ENCODE data around the gene GPHB5.
"Not testable (repeated sequence)": the region's sequence is repeated elsewhere in the genome, so short reads cannot be mapped to it uniquely, and the experiment has no call there.

GPHB5 gene

DNA sequence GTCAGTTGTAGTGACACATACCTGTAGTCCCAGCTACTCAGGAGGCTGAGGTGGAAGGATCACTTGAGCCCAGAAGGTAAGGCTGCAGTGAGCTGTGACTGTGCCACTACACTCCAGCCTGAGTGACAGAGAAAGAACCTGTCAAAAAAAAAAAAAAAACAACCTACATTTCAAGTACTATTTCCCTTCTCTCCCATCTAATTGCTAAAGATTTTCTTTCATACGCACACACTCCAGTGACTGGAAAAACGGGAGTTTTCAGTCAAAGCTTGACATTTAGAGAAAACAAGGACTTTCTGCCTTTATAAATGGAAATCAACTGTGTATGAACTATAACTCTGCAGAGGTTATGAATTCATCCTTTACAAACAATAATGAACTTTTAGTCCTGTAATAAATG is 25.9 kb downstream of the GPHB5 start:
- no peak for ATAC-seq

DNA sequence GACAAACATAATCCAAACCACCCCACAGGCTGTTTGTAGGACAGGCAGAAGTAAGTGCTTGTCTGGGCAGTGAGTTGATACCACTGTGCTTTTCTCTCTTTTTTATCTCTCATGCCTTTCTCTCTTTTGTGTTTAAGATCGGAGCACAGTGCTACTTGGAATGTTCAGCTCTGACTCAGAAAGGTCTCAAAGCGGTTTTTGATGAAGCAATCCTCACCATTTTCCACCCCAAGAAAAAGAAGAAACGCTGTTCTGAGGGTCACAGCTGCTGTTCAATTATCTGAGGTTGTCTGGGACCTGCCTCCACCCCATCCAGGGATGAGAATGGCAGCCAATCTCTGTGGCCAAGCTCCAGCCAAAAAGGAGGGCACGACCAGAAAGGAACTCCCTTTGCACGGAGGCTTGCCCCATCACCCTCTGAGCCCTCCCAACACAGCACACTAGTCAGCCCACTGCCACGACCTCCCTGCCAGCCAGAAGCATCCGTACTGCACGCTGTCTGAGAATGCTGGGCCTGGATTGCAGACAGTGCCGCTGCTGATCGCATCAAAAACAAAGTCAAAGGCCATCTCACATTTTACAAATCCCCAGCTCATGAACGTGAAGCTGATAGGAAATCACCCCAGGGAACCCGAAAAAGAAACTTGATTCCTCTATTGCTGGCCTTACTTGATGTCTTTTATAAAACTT is 27.8 kb downstream of the GPHB5 start:
- no peak for ATAC-seq

DNA sequence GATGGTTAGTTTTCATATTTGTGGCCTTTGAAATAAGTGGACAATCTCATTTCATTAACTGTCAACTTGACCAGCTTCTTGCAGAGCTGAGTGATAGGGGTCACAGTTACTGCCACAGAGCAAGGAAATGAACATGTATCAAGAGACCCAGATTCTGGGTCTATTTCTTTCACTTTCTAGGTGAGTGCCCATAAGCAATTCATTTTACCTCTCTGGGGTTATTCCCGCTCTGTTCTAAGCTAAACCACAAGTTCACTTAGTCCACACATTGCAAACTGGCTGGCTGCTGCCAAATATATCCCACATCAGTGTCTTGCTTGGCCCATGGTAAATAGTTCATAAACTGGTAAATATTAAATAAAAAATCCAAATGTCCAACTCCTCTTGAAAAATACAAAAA is 29.9 kb downstream of the GPHB5 start:
- peak in 1 of 2 donors; percentile 24 for ATAC-seq

DNA sequence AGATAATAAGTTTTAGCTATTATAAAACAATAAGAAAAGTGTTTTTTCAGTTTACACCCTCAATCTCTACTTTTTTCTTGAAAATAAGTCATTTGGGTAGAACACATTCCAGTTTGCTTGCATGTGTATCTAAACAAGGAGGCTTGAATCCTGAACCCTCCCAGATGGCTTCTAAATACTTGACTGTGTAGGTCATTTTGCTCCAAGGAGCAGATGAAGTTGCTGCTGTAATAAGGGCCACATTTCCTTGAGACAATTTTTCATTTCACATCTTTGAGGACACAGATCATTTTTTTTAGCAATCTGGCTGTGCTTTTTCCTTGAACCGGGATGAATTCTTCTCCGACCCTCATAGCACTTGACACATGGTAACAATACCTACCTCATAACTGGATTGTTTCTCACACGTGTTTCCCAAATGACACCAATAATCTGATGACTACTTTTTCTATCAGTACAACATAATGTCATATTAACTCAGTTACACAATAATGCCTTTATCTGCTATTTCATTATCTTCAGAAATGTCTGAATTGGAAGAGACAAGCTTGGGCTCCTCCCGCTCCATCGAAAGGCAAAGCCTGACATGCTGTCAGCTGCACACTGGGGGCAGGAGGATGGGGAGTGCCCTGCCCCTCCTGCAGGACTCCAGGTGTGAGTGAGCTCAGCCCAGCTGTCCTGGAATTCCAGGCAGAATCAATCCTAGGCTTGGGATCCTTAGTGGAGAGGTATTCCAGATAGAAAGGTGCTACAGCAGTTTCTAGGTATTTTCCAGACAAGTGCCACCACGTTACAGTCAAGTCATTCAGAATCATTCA is 30.9 kb downstream of the GPHB5 start:
- no peak for ATAC-seq

DNA sequence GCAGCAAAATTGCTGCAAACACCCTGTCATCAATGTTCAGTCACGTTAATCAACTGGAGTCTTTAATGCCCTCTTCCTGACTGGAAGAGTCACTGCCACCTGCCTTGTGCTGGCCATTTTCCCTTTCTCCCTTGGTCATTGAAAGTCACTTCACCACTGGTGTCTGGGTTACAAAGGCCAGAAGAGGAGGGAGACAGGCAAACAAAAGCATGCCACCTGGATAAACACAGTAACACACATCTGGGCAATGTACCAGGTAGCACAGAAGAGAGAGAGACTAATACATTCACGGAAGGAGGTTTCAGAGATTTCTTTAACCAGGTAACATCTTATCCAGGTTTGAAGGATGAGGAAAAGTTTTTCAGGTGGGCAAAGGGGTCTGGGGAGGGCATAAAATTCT is 32.7 kb downstream of the GPHB5 start:
- no peak for ATAC-seq

DNA sequence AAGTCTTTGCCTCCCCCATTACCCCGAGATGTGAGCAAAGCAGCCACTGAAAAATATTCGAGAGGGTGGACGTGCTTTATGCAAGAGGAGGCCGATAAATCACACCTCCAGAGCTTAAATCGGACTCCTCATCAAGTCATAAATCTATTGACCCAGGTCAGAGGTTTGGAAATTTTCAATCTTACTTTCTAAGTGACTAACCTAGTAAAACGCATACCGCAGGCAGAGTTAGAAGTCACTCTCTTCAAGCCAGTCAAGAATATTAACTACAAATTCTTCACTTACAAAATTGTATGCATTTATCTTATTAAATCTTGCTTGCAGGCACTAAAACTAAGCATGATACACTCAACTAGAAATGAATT is 34.9 kb downstream of the GPHB5 start:
- peak; percentile 28 to 30 for ATAC-seq

DNA sequence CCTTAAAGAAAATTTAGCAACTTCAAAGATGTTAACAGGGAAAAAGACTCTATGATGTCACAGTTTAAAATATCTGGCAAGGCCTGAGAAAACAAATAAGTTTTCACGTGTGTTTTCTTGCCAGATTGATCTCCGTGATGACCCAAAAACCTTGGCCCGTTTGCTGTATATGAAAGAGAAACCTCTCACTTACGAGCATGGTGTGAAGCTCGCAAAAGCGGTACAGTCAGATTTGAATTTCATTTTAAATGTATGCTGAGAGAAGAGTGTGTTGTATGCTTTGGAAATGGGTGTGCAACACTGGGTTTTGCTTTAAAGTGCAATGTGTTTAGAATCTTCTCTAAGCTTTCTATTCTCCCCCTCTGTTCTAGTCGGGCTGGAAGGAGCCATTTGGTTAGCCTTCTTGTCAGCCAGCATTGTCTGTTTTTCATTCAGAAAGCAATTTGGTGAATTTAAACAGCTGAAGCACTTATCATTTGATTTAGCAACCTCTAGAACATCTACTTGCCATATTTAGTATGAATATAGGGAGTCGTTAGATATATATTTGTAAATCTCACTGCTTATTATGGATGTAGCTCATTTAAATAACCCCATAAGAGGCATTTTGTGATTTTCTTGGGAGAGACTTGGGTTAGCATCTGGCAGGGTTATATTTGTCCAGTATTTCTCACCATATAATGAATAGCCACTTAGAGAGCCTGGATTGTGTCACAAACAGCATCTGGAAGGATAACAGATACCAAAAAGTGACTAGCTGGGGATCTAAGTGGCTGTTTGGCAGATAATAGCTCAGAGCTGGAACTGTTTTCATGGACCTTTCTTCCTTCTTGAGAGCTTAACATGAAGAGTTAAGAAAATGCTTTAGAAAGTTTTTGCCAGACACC is 35.5 kb downstream of the GPHB5 start:
- ATAC-seq: peak; percentile 56 to 86

DNA sequence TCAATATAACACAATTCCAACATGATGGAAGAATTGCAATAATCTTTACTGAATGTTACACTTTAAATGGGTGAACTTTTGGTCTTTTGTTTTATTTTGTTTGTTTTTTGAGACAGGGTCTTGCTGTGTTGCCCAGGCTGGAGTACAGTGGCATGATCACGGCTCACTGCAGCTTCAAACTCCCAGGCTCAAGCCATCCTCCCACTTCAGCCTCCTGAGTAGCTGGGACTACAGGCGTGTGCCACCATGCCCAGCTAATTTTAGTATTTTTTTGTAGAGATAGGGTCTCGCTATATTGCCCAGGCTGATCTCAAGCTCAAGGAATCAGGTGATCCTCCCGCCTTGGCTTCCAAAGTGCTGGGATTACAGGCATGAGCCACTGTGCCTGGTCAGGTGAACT is 38.8 kb downstream of the GPHB5 start:
- not testable (repeated sequence) for ATAC-seq

DNA sequence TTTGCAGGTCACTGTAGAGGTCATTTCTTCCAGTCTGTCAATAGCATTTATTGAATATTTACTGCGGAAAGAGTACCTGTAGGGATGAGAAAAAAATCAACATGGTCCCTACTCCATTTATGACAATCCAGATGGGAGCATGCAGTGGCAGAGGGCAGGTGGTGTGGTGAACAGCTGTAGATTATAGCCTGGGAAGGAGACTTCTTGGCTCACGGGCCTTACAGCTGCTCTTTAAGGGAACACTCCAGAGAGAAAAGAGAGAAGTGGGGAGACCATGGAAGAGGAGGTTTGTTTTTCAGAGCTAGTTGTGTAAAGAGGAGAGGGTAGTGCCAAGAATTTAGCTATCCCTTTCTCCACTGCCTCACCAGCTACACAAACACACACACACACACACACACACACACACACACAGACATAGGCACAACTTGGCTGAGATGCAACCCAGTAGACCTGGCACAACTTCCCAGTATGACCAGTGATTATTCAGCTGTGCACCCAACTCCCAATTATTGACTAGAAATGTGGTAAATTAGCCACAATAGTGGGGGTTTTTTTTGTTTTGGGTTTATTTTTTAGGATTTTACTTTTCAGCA is 41.0 kb downstream of the GPHB5 start:
- no peak for ATAC-seq

DNA sequence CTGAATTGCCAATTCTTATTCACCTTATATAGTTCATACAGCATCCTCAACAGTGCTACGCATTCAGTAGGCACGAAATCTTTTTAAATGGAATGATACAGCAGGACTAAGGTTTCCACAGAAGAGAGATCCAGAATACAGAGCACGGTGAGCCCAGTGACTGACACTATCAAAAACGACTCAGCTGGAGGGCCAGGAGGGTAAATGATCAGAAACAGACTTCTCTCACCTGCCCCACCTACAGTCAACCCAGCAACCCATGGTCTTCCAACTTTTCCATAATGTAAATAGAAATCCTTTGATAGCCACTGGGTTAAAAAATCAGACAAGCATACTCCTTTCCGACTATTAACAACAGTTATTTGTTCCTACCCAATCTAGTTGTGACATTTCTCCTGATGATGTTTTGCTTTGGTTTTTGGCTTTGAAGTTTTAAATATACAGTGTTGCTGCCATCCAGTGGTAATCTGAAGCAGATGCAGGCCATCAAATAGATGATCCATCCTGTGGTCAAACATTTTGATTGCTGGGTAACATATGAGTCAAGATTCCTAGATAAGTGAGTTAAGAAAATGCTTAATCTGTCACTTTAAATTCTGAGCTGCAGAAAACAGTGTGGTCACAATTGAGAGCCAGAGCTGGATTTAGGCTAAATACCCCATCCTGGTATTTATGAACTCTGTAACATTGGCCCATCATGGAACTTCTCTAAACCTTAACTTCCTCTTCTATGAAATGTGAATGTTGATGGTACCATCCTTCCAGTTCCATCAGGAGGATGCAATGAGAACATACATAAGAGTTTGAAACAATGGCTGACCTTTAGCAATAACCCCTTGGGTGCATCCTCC is 42.0 kb downstream of the GPHB5 start:
- peak; percentile 60 to 71 for ATAC-seq

DNA sequence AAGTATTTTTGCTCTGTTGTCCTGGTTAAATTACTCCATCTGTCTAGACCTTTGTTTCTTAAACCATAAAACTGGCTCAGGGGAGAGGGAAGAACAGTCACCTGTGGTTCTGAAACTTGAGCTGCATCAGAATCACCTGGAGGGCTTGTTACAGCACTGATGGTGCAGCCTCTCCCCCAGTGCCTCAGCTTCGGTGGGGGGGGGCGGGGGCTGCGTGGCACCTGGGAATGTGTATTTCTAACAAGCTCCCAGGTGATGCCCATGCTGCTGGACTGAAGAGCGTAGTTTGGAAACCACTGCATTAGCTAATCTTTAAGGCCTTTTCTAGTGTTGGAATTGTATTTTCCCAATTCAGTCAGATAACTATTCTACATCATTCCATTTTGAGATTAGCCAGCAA is 42.7 kb downstream of the GPHB5 start:
- no peak for ATAC-seq

DNA sequence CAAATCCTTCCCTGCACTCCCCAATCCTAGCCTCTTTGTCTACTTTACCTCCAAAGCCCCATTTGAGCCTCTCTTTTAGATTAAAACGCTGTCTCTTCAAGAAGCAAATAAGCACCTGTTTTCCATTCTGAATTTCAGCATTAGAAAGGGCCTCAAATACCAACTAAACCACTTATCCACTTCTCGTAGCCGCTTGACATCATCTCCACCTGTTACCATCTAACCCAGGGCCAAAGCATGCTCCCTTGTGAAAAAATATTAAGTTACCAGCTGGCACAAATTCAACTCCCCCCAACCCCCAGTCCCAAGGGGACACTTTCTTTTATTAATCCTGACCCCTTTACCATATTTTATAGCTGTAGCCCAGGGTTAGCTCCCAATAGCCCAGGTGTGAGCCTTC is 43.1 kb downstream of the GPHB5 start:
- no peak for ATAC-seq

DNA sequence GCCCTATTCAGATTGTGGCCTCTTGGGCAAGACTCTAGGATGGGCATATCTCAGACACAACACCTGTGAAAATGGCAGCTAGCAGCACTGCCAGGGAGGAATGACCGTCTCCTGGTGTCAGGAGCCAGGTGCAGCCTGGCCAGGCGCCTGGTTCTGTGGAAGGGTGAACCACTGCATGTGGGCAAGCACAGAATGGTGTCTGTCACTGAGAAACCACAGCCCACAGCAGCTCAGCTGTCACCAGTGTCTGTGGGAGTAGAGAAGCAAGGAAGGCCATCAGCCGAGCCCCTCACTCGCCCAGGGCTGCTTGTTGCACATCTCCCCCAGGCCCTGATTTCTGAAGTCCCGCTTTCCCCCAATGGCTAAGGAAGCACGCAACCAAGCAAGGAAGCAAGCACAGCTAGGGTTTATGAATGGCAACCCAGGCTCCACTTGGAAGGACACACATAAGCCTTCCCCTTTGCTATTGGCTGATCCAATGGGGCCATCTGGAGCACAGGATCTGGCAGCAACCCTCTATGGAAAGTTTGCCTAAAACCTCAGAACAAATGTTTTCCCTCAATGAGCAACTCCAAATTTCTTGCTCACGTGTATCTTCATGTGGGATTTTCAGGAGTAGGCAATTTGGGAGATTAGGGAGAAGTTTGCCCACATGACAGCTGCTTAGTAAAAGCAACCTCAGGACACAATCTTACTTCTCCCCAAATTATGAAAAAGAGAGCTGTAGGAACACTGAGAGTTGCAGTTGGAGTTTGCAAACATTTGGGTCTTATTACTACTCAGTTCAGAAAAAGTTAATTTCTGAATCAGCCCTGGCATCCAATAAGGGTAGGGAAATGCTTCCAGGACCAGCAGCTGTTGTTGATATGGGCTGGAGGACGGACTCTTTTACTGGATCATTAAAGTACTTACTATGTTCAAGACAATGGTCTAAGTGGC is 44.7 kb downstream of the GPHB5 start:
- ATAC-seq: no peak

DNA sequence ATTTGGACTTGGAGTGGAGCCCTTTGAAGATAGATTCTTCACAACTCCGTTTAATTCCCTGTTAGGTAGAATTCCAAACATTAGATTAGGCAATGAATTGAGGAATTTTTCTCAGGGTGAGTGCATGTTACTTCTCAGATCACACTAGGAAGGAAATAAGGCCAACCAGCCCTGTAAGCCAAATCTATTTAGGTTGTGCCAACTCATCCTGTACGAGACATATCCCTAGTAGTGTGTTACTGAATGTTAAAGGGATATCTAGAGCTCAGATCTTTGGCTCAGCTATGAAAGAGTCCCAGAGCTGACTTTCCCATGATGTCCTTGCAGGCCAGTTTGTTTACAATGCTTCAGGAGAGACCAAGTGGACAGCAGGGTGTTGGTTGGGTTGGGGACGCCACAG is 45.6 kb downstream of the GPHB5 start:
- no peak for ATAC-seq

DNA sequence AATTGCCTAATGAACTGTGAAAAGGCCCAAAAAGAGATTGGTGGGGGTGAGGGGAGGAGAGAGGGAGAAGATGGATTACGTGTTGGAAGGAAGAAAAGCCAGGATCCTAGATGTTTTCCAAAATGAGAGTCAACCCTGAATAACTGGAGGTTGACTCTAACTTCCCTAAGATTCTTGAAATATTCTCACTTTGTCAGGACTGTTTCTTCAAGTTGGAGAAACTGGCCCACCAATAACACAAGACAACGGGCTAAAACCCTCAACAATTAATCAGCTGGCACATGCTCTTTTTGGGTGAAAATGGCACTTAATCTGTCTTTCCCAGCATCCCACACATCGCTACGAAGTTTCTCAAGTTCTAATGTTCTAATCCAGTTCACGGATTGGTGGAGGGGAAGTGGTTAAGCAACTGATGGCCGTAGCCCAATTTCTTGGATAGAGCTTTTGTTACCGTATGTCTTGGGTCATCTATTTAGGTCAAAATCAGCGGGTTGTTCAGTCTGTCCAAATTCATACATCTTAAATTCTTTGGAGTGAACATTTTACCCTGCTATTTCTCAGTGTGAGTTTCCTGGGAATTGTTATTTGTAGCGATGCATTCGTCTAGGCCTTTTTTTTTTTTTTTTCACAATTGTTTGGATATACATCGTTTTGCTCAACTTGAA is 49.0 kb downstream of the GPHB5 start:
- ATAC-seq: no peak

DNA sequence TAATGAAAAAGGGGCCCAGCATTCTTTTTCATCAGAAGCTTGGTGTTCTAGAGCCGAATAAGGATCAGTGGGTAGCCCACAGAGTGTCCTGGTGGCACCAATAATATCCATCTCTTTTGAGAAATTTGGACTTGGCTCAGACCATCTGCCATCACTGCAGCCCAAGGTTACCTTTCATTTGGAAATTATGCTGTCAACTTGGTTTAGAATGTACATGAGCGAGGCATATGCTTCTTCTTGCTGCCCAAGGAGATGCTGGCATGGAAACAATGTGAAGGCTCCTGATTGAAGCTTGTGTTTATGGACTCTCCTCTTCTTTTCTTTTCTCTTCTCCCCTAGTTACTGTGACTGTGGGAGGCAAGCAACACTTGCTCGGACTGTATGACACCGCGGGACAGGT is 50.0 kb downstream of the GPHB5 start:
- ATAC-seq: no peak

DNA sequence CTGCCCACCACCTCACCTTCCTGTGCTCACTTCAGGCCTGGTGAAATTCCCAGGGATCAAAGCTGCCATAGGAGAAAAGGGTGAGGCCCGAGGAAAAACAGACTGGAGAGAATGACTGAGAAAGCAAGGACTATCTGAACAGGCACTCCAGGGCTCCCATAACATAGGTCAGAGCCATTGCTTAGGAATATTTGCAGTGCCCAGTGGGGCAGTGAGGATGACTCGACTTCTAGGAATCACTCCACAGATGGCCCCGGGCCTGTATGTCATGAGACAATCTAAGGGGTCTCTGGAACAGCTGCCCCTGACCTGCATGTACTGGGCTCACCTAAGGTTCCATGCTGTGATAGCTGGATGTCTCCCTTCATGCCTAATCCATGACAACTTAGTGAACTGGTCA is 51.6 kb downstream of the GPHB5 start:
- ATAC-seq: no peak

DNA sequence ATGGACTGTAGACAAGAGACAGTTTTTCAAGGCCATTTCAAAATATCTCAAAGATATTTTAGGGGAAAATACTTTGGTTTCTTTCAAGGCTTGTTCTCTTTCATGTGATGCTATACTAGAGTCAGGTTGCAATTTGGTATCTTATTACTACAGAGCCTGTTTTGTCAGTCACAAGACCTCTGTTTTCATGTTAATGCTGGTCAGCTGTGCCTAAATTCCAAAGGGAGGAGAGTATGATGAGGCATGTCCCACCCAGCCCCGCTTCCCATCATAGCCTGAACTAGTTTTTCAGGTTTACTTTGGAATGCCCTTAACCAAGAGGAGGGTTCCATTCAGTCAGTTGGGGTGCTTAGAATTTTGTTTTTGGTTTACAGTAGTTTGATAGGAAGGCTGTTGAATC is 52.6 kb downstream of the GPHB5 start:
- ATAC-seq: no peak
